GM12875 (cell line): ENCODE data around the gene TCEA3.
"Not testable (repeated sequence)": the region's sequence is repeated elsewhere in the genome, so short reads cannot be mapped to it uniquely, and the experiment has no call there.

ENCODE experiments used
- H3K4me3 ChIP-seq: one replicate; pipeline ENCODE4 v1.5.1; 2011; ENCODE audit warnings: low read depth, low read length, control low read depth
- CTCF ChIP-seq: IDR thresholded peaks from 2 replicates; pipeline ENCODE4 v1.5.1; 2011; ENCODE audit warnings: low read depth, mild to moderate bottlenecking, control low read depth, inconsistent platforms, low read length, moderate library complexity, borderline replicate concordance; ENCODE audit not compliant: insufficient read depth

Gene TCEA3

GRCh38 chr1:23384312-23385058 lies 40.1 kb downstream of the TCEA3 start:
- TF ChIP-seq CTCF = no peak
- no peak overlapping the region for H3K4me3 ChIP-seq

- TF ChIP-seq CTCF = no peak
- no peak overlapping the region for H3K4me3 ChIP-seq
These were observed 40.8 kb downstream of the TCEA3 start for GRCh38 chr1:23383577-23384311.

GRCh38 chr1:23381233-23381885 lies 43.2 kb downstream of the TCEA3 start:
- TF ChIP-seq CTCF = no peak
- no peak overlapping the region for H3K4me3 ChIP-seq

- H3K4me3 ChIP-seq = no peak overlapping the region
- no peak for TF ChIP-seq CTCF
These were observed 43.8 kb downstream of the TCEA3 start for GRCh38 chr1:23380719-23381118.

GRCh38 chr1:23380236-23380635 lies 44.3 kb downstream of the TCEA3 start:
- not testable (repeated sequence) for H3K4me3 ChIP-seq

- no peak for TF ChIP-seq CTCF
- H3K4me3 ChIP-seq = no peak overlapping the region
These were observed 47.4 kb downstream of the TCEA3 start for GRCh38 chr1:23376890-23377811.

- not testable (repeated sequence) for H3K4me3 ChIP-seq
These were observed 50.3 kb downstream of the TCEA3 start for GRCh38 chr1:23374079-23374735.
